OCI-LY3 (cell line): ENCODE data around the gene ZNF865.

Experiments
- H2AFZ ChIP-seq: fragments of 200-600, 300-600 bp; shearing (Covaris generic); 2 replicates; pipeline ENCODE4 v1.6.0; 2014; ENCODE audit warnings: antibody characterized with exemption, low read depth, low read length
- H3K27ac ChIP-seq: fragments of 200-600, 300-600 bp; sonication (generic); 2 replicates; pipeline ENCODE4 v1.5.1; 2014; ENCODE audit warnings: mild to moderate bottlenecking, low read length, moderate library complexity, mixed read lengths
- H3K27me3 ChIP-seq: fragments of 200-600, 300-600 bp; sonication (generic); 2 replicates; pipeline ENCODE4 v1.6.1; 2014; ENCODE audit warnings: low read depth, low read length, mixed read lengths
- H3K36me3 ChIP-seq: fragments of 200-600, 300-600 bp; sonication (generic); replicated peaks from 2 replicates; pipeline ENCODE3; 2014; ENCODE audit warnings: low read depth, low read length, mixed read lengths
- H3K4me1 ChIP-seq: fragments of 300-600, 200-600 bp; sonication (generic); 2 replicates; pipeline ENCODE4 v1.6.1; 2014; ENCODE audit warnings: low read length, mixed read lengths
- H3K4me2 ChIP-seq: fragments of 200-600, 300-600 bp; sonication (generic); 2 replicates; pipeline ENCODE4 v1.6.1; 2014; ENCODE audit warnings: low read length, mixed read lengths
- H3K4me3 ChIP-seq: fragments of 300-600, 200-600 bp; sonication (generic); 2 replicates; pipeline ENCODE4 v1.5.1; 2014; ENCODE audit warnings: antibody characterized with exemption, mild to moderate bottlenecking, low read length, moderate library complexity
- H3K79me2 ChIP-seq: fragments of 300-600, 200-600 bp; shearing (Covaris generic); 2 replicates; pipeline ENCODE4 v1.6.1; 2014; ENCODE audit warnings: mild to moderate bottlenecking, low read length, mixed read lengths
- H3K9ac ChIP-seq: fragments of 300-600, 200-600 bp; shearing (Covaris generic); 2 replicates; pipeline ENCODE4 v1.6.0; 2014; ENCODE audit warnings: mild to moderate bottlenecking, low read length, moderate library complexity
- H3K9me3 ChIP-seq: fragments of 200-600, 300-600 bp; shearing (Covaris generic); 2 replicates; pipeline ENCODE4 v1.6.1; 2014; ENCODE audit warnings: low read length, mixed read lengths; ENCODE audit not compliant: insufficient read depth
- H4K20me1 ChIP-seq: fragments of 200-600, 300-600 bp; sonication (generic); 2 replicates; pipeline ENCODE4 v1.6.1; 2016; ENCODE audit warnings: low read length, mixed read lengths; ENCODE audit not compliant: insufficient read depth
- EZH2phosphoT487 ChIP-seq: fragments of 200-600 bp; shearing (Covaris generic); IDR thresholded peaks from 2 replicates; pipeline ENCODE4 v1.6.1; 2018; ENCODE audit warnings: antibody characterized with exemption, mixed run types, low read depth
- TF ChIP-seq, protein P1 (sequence below): fragments of 200-600, 300-600 bp; sonication (generic); IDR thresholded peaks from 2 replicates; pipeline ENCODE4 v1.5.1; 2014; ENCODE audit warnings: antibody characterized with exemption, low read length, low read depth

The ZNF865 gene

DNA sequence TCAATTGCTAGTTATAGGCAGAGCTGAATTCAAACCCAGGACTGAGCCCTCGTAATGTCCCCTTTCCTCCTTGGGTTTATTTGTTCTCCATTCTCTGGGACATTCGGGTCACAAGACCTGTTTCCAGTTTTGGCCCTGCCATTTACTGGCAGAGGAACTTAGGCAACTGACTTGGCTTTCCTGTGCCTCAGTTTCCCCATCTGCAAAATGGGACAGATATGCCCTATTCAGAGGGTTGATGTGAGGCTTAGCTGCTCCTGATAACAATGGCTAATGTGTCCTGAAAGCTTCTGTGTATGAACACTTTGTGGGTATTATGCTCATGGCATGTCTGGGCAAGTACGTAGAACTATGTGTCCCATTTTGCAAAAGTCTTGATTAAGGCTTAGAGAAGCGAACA, 4.4 kb upstream of the ZNF865 start:
- TF ChIP-seq, protein P1, sequence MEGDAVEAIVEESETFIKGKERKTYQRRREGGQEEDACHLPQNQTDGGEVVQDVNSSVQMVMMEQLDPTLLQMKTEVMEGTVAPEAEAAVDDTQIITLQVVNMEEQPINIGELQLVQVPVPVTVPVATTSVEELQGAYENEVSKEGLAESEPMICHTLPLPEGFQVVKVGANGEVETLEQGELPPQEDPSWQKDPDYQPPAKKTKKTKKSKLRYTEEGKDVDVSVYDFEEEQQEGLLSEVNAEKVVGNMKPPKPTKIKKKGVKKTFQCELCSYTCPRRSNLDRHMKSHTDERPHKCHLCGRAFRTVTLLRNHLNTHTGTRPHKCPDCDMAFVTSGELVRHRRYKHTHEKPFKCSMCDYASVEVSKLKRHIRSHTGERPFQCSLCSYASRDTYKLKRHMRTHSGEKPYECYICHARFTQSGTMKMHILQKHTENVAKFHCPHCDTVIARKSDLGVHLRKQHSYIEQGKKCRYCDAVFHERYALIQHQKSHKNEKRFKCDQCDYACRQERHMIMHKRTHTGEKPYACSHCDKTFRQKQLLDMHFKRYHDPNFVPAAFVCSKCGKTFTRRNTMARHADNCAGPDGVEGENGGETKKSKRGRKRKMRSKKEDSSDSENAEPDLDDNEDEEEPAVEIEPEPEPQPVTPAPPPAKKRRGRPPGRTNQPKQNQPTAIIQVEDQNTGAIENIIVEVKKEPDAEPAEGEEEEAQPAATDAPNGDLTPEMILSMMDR, result no peak
- no peak for TF ChIP-seq EZH2phosphoT487
- Histone ChIP-seq H3K9ac (peak overlapping the region; percentile 92), H3K27ac (peak overlapping the region; percentile 85), H3K27me3 (no peaks in the 10 kb centered on the region), H2AFZ (no peak overlapping the region), H4K20me1 (no peaks in the 10 kb centered on the region), H3K4me3 (peak overlapping the region; percentile 80), H3K9me3 (no peaks in the 10 kb centered on the region), H3K4me1 (peaks cover 21% of the 10 kb centered on the region), H3K4me2 (peak overlapping the region; percentile 99), H3K79me2 (peaks cover 17% of the 10 kb centered on the region), H3K36me3 (peaks cover 2% of the 10 kb centered on the region)

DNA sequence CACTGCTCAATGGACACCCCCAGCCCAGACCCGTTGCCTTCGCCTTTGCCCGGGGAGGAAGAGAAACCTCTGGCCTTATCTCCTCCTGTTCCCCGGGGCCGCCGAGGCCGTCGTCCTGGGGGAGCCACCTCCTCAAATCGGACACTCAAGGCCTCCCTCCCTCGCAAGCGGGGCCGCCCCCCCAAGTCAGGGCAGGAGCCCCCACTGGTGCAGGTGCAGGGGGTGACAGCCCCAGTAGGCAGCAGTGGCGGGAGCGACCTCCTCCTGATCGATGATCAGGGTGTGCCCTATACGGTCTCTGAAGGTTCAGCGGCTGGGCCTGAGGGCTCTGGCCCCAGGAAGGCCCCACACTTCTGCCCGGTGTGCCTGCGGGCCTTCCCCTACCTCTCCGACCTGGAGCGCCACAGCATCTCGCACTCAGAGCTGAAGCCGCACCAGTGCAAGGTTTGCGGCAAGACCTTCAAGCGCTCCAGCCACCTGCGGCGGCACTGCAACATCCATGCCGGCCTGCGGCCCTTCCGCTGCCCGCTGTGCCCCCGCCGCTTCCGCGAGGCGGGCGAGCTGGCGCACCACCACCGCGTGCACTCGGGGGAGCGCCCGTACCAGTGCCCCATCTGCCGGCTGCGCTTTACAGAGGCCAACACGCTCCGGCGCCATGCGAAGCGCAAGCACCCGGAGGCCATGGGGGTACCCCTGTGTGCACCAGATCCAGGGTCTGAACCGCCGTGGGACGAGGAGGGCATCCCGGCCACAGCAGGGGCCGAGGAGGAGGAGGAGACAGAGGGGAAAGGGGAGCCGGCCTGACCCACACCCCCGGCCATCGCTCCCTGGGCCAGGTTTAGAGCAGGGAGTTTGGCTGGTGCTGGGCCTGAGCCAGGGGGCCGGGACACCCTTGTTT, 3.1 kb upstream of the ZNF865 start:
- H4K20me1 ChIP-seq, result no peaks in the 10 kb centered on the region
- H3K4me3 ChIP-seq, result no peak overlapping the region
- no peak overlapping the region for H2AFZ ChIP-seq
- TF ChIP-seq, protein P1, result no peak
- no peak for TF ChIP-seq EZH2phosphoT487
- peaks cover 30% of the 10 kb centered on the region for H3K79me2 ChIP-seq
- no peaks in the 10 kb centered on the region for H3K9me3 ChIP-seq
- H3K4me1 ChIP-seq, result peaks cover 30% of the 10 kb centered on the region
- no peak overlapping the region for H3K9ac ChIP-seq
- H3K36me3 ChIP-seq, result peaks cover 8% of the 10 kb centered on the region
- no peak overlapping the region for H3K4me2 ChIP-seq
- no peak overlapping the region for H3K27ac ChIP-seq
- H3K27me3 ChIP-seq, result no peaks in the 10 kb centered on the region

DNA sequence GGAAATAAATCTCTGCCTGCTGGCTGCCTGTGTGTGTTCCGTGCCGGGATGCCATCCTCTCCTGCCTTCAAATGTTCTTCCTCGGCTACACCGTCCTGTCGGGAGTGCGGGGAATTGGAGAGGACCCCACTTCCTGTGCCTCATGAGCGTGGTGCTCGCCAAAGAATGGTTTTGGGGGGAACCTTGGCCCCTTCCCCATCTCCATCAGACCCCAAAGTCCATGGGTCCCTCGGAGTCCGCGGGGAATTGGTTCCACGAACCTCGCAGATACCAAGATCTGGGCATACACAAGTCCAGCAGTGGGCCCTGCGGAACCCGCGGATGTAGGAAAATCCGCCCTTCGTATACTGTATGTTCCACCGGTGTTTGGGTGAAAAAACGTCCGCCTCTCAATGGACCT, 2.3 kb upstream of the ZNF865 start:
- Histone ChIP-seq H3K4me3 (no peak overlapping the region), H2AFZ (no peak overlapping the region), H3K36me3 (peaks cover 13% of the 10 kb centered on the region), H3K27me3 (no peaks in the 10 kb centered on the region), H3K9ac (no peak overlapping the region), H3K79me2 (peaks cover 36% of the 10 kb centered on the region), H4K20me1 (no peaks in the 10 kb centered on the region), H3K27ac (no peak overlapping the region), H3K4me2 (no peak overlapping the region), H3K4me1 (peaks cover 30% of the 10 kb centered on the region), H3K9me3 (no peaks in the 10 kb centered on the region)
- no peak for TF ChIP-seq EZH2phosphoT487
- TF ChIP-seq, protein P1, result no peak

DNA sequence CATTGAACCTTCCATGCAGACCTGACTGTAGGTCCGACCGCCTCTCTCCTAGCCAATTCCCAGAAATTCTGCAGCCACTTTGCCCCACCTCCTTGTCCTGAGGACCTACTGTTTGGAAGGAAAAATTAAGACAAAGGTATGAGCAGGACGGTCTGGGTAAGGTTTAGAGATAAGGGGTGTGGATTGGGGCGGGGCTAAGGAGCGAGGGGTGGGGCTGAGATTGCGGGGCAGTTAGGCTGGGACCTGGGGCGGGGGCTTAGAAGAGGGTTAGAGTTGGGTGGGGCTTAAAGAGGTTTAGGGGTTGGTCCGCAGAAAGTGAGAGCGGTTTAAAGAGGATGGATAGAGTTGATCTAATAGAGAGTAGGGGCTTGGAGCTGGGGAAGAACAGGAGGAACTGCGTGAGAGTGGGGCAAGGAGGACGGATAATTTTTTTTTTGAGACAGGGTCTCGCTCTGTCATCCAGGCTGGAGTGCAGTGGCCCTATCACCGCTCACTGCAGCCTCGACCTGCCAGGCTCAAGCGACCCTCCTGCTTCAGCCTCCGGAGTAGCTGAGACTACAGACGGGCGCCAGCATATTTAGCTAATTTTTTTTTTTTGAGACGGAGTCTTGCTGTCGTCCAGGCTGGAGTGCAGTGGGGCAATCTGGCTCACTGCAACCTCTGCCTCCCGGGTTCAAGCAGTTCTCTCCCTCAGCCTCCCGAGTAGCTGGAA, 1.7 kb upstream of the ZNF865 start:
- no peak for TF ChIP-seq EZH2phosphoT487
- TF ChIP-seq, protein P1, result no peak
- no peak overlapping the region for H3K4me3 ChIP-seq
- peaks cover 16% of the 10 kb centered on the region for H3K36me3 ChIP-seq
- no peaks in the 10 kb centered on the region for H4K20me1 ChIP-seq
- H3K9me3 ChIP-seq, result no peaks in the 10 kb centered on the region
- peaks cover 24% of the 10 kb centered on the region for H3K4me1 ChIP-seq
- H3K79me2 ChIP-seq, result peaks cover 34% of the 10 kb centered on the region
- H3K27me3 ChIP-seq, result no peaks in the 10 kb centered on the region
- H3K27ac ChIP-seq, result no peak overlapping the region
- peak overlapping the region; percentile 87; the same call in 1 of the 2 replicates for H3K4me2 ChIP-seq
- H2AFZ ChIP-seq, result no peak overlapping the region
- no peak overlapping the region for H3K9ac ChIP-seq
